KMS-11 (cell line): ENCODE data around the gene TANGO2.

Source experiments
- H2AFZ ChIP-seq: fragments of 200-600 bp; sonication (generic); 2 replicates; pipeline ENCODE4 v1.6.1; 2016; ENCODE audit warnings: antibody characterized with exemption, mixed run types, low read depth
- H3K27ac ChIP-seq: fragments of 200-600 bp; sonication (generic); 2 replicates; pipeline ENCODE4 v1.6.1; 2016; ENCODE audit warnings: mild to moderate bottlenecking, mixed run types
- H3K27me3 ChIP-seq: fragments of 200-600 bp; sonication (generic); 2 replicates; pipeline ENCODE4 v1.6.1; 2017; ENCODE audit warnings: mild to moderate bottlenecking, low read depth, mixed run types, moderate library complexity; ENCODE audit not compliant: insufficient read depth
- H3K36me3 ChIP-seq: fragments of 200-600 bp; sonication (generic); 2 replicates; pipeline ENCODE4 v1.6.1; 2017; ENCODE audit warnings: mild to moderate bottlenecking, mixed run types; ENCODE audit not compliant: insufficient read depth
- H3K4me1 ChIP-seq: fragments of 200-600 bp; sonication (generic); 2 replicates; pipeline ENCODE4 v1.6.1; 2016; ENCODE audit warnings: mild to moderate bottlenecking, low read depth, mixed run types; ENCODE audit not compliant: poor library complexity, severe bottlenecking
- H3K4me2 ChIP-seq: fragments of 200-600 bp; sonication (generic); 2 replicates; pipeline ENCODE4 v1.7.0; 2016; ENCODE audit warnings: mild to moderate bottlenecking, mixed run types
- H3K4me3 ChIP-seq: fragments of 200-600 bp; sonication (generic); IDR thresholded peaks from 2 replicates; pipeline ENCODE4 v1.6.1; 2017; ENCODE audit warnings: low read depth, low read length, mixed read lengths; ENCODE audit not compliant: insufficient read depth
- H3K79me2 ChIP-seq: fragments of 200-600 bp; sonication (generic); 2 replicates; pipeline ENCODE4 v1.6.1; 2016; ENCODE audit warnings: low read depth, mixed run types; ENCODE audit not compliant: insufficient read depth
- H3K9ac ChIP-seq: fragments of 200-600 bp; sonication (generic); 2 replicates; pipeline ENCODE4 v1.6.1; 2016; ENCODE audit warnings: mild to moderate bottlenecking, mixed run types
- H4K20me1 ChIP-seq: fragments of 200-600 bp; sonication (generic); 2 replicates; pipeline ENCODE4 v1.6.1; 2016; ENCODE audit warnings: mild to moderate bottlenecking, mixed run types; ENCODE audit not compliant: insufficient read depth
- CTCF ChIP-seq: fragments of 200-600 bp; sonication (generic); conservative IDR thresholded peaks from 2 replicates; pipeline ENCODE4 v1.6.1; 2017; ENCODE audit warnings: low read depth, mild to moderate bottlenecking, antibody characterized with exemption, low read length, moderate library complexity, mixed read lengths

The TANGO2 gene

GRCh38 chr22:20083157-20083890 is 62.4 kb downstream of the TANGO2 start:
- H3K27me3 ChIP-seq: no peaks in the 10 kb centered on the region
- no peak overlapping the region for H3K4me3 ChIP-seq
- no peak overlapping the region for H3K4me2 ChIP-seq

GRCh38 chr22:20083891-20084546 is 63.1 kb downstream of the TANGO2 start:
- Histone ChIP-seq H3K4me2 (no peak overlapping the region), H3K36me3 (no peaks in the 10 kb centered on the region), H3K9ac (no peak overlapping the region), H3K27me3 (no peaks in the 10 kb centered on the region), H3K27ac (no peak overlapping the region), H4K20me1 (0 out of 2 replicates have a peak, but pooled peaks cover 4% of the 10 kb centered on the region), H3K79me2 (peaks cover 53% of the 10 kb centered on the region), H3K4me3 (no peak overlapping the region), H3K4me1 (peaks cover 6% of the 10 kb centered on the region), H2AFZ (no peak overlapping the region)
- no peak for TF ChIP-seq CTCF

More at GRCh38 chr22:20083157-20083890, 62.4 kb downstream of the TANGO2 start:
- Histone ChIP-seq H3K36me3 (no peaks in the 10 kb centered on the region), H3K4me1 (peaks cover 6% of the 10 kb centered on the region), H3K79me2 (peaks cover 53% of the 10 kb centered on the region), H3K9ac (no peak overlapping the region), H4K20me1 (0 out of 2 replicates have a peak, but pooled peaks cover 4% of the 10 kb centered on the region), H3K27ac (no peak overlapping the region), H2AFZ (no peak overlapping the region)
- no peak for TF ChIP-seq CTCF

GRCh38 chr22:20084547-20085413 is 63.9 kb downstream of the TANGO2 start:
- Histone ChIP-seq H3K9ac (no peak overlapping the region), H3K4me3 (no peak overlapping the region), H2AFZ (no peak overlapping the region), H3K4me1 (peaks cover 6% of the 10 kb centered on the region), H3K27me3 (no peaks in the 10 kb centered on the region), H3K79me2 (peaks cover 53% of the 10 kb centered on the region), H3K27ac (no peak overlapping the region), H3K4me2 (no peak overlapping the region), H4K20me1 (0 out of 2 replicates have a peak, but pooled peaks cover 4% of the 10 kb centered on the region), H3K36me3 (peaks cover under 1% of the 10 kb centered on the region; the same call in 1 of the 2 replicates)
- TF ChIP-seq CTCF: peak; percentile 50

GRCh38 chr22:20085651-20086050 is 64.7 kb downstream of the TANGO2 start:
- peaks cover 4% of the 10 kb centered on the region; the same call in 1 of the 2 replicates for H3K36me3 ChIP-seq
- no peak overlapping the region for H3K4me3 ChIP-seq
- peaks cover 6% of the 10 kb centered on the region for H3K4me1 ChIP-seq
- H2AFZ ChIP-seq: no peak overlapping the region
- no peak for TF ChIP-seq CTCF
- H3K9ac ChIP-seq: no peak overlapping the region
- no peak overlapping the region for H3K27ac ChIP-seq
- H3K79me2 ChIP-seq: peaks cover 51% of the 10 kb centered on the region
- 0 out of 2 replicates have a peak, but pooled peaks cover 4% of the 10 kb centered on the region for H4K20me1 ChIP-seq
- H3K4me2 ChIP-seq: no peak overlapping the region
- no peaks in the 10 kb centered on the region for H3K27me3 ChIP-seq
